Measurements from ENCODE around the gene TEKT2.
A peak's percentile ranks its signal among the peaks of the same experiment; 100 is the strongest.

Gene TEKT2

GRCh38 chr1:36083635-36084496 lies at the start of gene TEKT2:
Gene TEKT2 (plus strand): TSS chr1:36084094. CDS start chr1:36084922, 828 bp downstream.
- no peak for DNase-seq (ENCODE audit: low spot score)

GRCh38 chr1:36034692-36035091 lies 49.2 kb upstream of the TEKT2 start:
- peak; percentile 7 for DNase-seq (ENCODE audit: low spot score)

GRCh38 chr1:36035154-36035553 lies 48.7 kb upstream of the TEKT2 start:
- no peak for DNase-seq (ENCODE audit: low spot score)

GRCh38 chr1:36040238-36040637 lies 43.7 kb upstream of the TEKT2 start:
- no peak for DNase-seq (ENCODE audit: low spot score)

GRCh38 chr1:36051821-36052220 lies 32.1 kb upstream of the TEKT2 start:
- no peak for DNase-seq (ENCODE audit: low spot score)

GRCh38 chr1:36053978-36054377 lies 29.9 kb upstream of the TEKT2 start:
- DNase-seq (ENCODE audit: low spot score): no peak

GRCh38 chr1:36055706-36056105 lies 28.2 kb upstream of the TEKT2 start:
- no peak for DNase-seq (ENCODE audit: low spot score)

- DNase-seq (ENCODE audit: low spot score): no peak
These were observed 21.6 kb upstream of the TEKT2 start for GRCh38 chr1:36062315-36062714.

GRCh38 chr1:36067871-36068270 lies 16.0 kb upstream of the TEKT2 start:
- DNase-seq (ENCODE audit: low spot score): no peak

- DNase-seq (ENCODE audit: low spot score): no peak
These were observed 15.0 kb upstream of the TEKT2 start for GRCh38 chr1:36068866-36069265.

GRCh38 chr1:36070349-36070748 lies 13.5 kb upstream of the TEKT2 start:
- no peak for DNase-seq (ENCODE audit: low spot score)

GRCh38 chr1:36076979-36077573 lies 6.8 kb upstream of the TEKT2 start:
- no peak for DNase-seq (ENCODE audit: low spot score)

GRCh38 chr1:36080236-36080635 lies 3.7 kb upstream of the TEKT2 start:
- no peak for DNase-seq (ENCODE audit: low spot score)

GRCh38 chr1:36080801-36081200 lies 3.1 kb upstream of the TEKT2 start:
- DNase-seq (ENCODE audit: low spot score): peak; percentile 51

GRCh38 chr1:36081926-36082485 lies 1.9 kb upstream of the TEKT2 start:
- DNase-seq (ENCODE audit: low spot score): no peak

GRCh38 chr1:36083219-36083618 lies 675 bp upstream of the TEKT2 start:
- no peak for DNase-seq (ENCODE audit: low spot score)

GRCh38 chr1:36084497-36085115 lies 712 bp downstream of the TEKT2 start:
- no peak for DNase-seq (ENCODE audit: low spot score)

GRCh38 chr1:36085126-36085525 lies 1.2 kb downstream of the TEKT2 start:
- no peak for DNase-seq (ENCODE audit: low spot score)

- DNase-seq (ENCODE audit: low spot score): no peak
These were observed 2.0 kb downstream of the TEKT2 start for GRCh38 chr1:36085686-36086526.

GRCh38 chr1:36086529-36087232 lies 2.8 kb downstream of the TEKT2 start:
- no peak for DNase-seq (ENCODE audit: low spot score)

Data from SW480 (cell line).